Progenitor cell of endocrine pancreas (in vitro differentiated cells): ENCODE data around the gene DGKH. TPM values are rescaled to one million over a fixed set of nuclear protein-coding genes. Genes with fewer than 3 reads are reported as not detected.

Experiments used
- DNase-seq: peaks from one replicate; pipeline ENCODE4 v3.0.0; 2021; ENCODE audit warnings: low spot score; ENCODE audit not compliant: unreplicated experiment
- H3K27ac Mint-ChIP-seq: 2 replicates; pipeline ENCODE4 v1.8.0; 2021; ENCODE audit warnings: mild to moderate bottlenecking, moderate library complexity, mixed read lengths
- H3K27me3 Mint-ChIP-seq: 2 replicates; pipeline ENCODE4 v1.8.0; 2021; ENCODE audit warnings: mixed read lengths
- H3K36me3 Mint-ChIP-seq: 2 replicates; pipeline ENCODE4 v1.8.0; 2022; ENCODE audit warnings: mixed read lengths; ENCODE audit not compliant: insufficient read depth
- H3K4me1 Mint-ChIP-seq: 2 replicates; pipeline ENCODE4 v1.8.0; 2021; ENCODE audit warnings: low read depth, mixed read lengths
- H3K4me3 Mint-ChIP-seq: 2 replicates; pipeline ENCODE4 v1.8.0; 2021; ENCODE audit warnings: low read depth, mild to moderate bottlenecking, moderate library complexity, mixed read lengths
- H3K9me3 Mint-ChIP-seq: 2 replicates; pipeline ENCODE4 v1.8.0; 2021; ENCODE audit warnings: low read depth, mixed read lengths
- CTCF ChIP-seq: fragments of 200-600 bp; sonication (generic); IDR thresholded peaks from one replicate; pipeline ENCODE4 v1.5.0; 2021; ENCODE audit warnings: antibody characterized with exemption, mild to moderate bottlenecking; ENCODE audit not compliant: unreplicated experiment
- total RNA-seq: library from RNA; stranded (reverse); gene quantifications from 2 replicates; pipeline ENCODE4 v1.2.1, GENCODE V29; 2021

DGKH gene
- total RNA-seq, 1 donor from 2014 or later, result 5.3 TPM

- no peak overlapping the region for H3K27ac Mint-ChIP-seq
- peaks cover 12% of the 10 kb centered on the region for H3K9me3 Mint-ChIP-seq
- no peaks in the 10 kb centered on the region for H3K27me3 Mint-ChIP-seq
- no peak for DNase-seq
- H3K4me1 Mint-ChIP-seq, result no peaks in the 10 kb centered on the region
- H3K4me3 Mint-ChIP-seq, result no peak overlapping the region
- H3K36me3 Mint-ChIP-seq, result peaks cover 2% of the 10 kb centered on the region
- no peak for TF ChIP-seq CTCF
Measured at GRCh38 chr13:42259515-42259914, 211.1 kb downstream of the DGKH start.

- no peaks in the 10 kb centered on the region for H3K27me3 Mint-ChIP-seq
- H3K36me3 Mint-ChIP-seq, result peaks cover 2% of the 10 kb centered on the region
- no peaks in the 10 kb centered on the region for H3K4me1 Mint-ChIP-seq
- DNase-seq, result no peak
- no peak overlapping the region for H3K27ac Mint-ChIP-seq
- TF ChIP-seq CTCF, result no peak
- H3K4me3 Mint-ChIP-seq, result no peak overlapping the region
- H3K9me3 Mint-ChIP-seq, result peaks cover 12% of the 10 kb centered on the region
Measured at GRCh38 chr13:42260903-42261654, 212.6 kb downstream of the DGKH start.

GRCh38 chr13:42266473-42266872 lies 218.0 kb downstream of the DGKH start:
- peaks cover 9% of the 10 kb centered on the region for H3K36me3 Mint-ChIP-seq

GRCh38 chr13:42270160-42270856 lies 221.9 kb downstream of the DGKH start:
- H3K4me3 Mint-ChIP-seq, result peak overlapping the region; percentile 98

More at GRCh38 chr13:42266473-42266872, 218.0 kb downstream of the DGKH start:
- DNase-seq, result no peak
- no peak for TF ChIP-seq CTCF
- Mint-ChIP-seq H3K9me3 (peaks cover 15% of the 10 kb centered on the region), H3K4me3 (no peak overlapping the region), H3K27ac (no peak overlapping the region), H3K27me3 (peaks cover 3% of the 10 kb centered on the region), H3K4me1 (peaks cover 3% of the 10 kb centered on the region)

More at GRCh38 chr13:42270160-42270856, 221.9 kb downstream of the DGKH start:
- peaks cover 19% of the 10 kb centered on the region for H3K4me1 Mint-ChIP-seq
- DNase-seq, result no peak
- H3K27ac Mint-ChIP-seq, result no peak overlapping the region
- H3K27me3 Mint-ChIP-seq, result peaks cover 3% of the 10 kb centered on the region
- H3K9me3 Mint-ChIP-seq, result peaks cover 13% of the 10 kb centered on the region
- peaks cover 9% of the 10 kb centered on the region for H3K36me3 Mint-ChIP-seq
- TF ChIP-seq CTCF, result no peak
